ENCODE data around the gene PQBP1. TPM values are rescaled to one million over a fixed set of nuclear protein-coding genes. Genes with fewer than 3 reads are reported as not detected.

PQBP1 gene
- polyA plus RNA-seq, 2 of the 4 experiments (the other 2 are of a cell fraction), result 125 to 158 TPM

DNA sequence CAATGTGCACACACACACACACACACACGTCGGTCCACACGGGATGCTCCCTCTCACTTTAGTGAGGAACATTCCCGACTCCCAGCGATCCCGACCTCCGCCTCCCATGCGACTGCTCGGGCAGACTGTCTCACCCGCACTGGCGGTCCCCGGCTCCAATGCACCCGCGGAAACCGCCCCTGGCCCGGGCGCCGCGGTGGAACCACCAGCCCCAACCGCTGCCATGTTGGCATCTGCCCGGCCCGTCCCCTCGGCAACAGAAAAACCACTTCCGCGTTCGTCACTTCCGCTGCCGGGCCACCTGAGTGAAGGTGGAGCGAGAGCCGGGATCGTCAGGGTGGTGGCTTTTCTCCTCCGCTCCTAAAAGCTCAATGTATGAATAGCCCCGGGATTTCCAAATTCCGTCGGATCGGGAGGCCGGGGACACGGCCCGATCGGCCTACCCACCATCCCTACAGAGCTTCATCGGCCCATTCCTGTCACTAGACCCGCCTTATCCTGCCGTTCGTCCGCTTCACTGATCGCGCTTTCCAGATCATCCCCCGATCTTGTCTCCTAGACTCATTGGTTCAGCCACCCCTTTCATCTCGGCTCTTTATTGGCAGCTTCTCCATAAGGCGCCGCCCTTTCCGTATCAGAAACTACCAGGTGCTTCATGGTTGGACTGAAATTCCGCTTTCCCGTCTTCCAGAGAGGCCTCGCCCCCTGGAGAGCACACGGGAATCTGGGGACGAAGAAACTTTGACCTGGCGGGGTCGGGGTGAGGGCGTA, 13.9 kb downstream of the PQBP1 start, which contains the start of gene SLC35A2:
TSS of gene SLC35A2 (minus strand) at position 235 of the 771 bp plus-strand sequence. CDS start at position 225, 10 bp downstream.
- no peaks in the 10 kb centered on the region for H3K9me3 ChIP-seq
- TF ChIP-seq JUN (IDR thresholded peaks at IDR 0.05), result peak; percentile 32 to 83; a peak in 4 of 5 replicates
- TF ChIP-seq, protein P1, sequence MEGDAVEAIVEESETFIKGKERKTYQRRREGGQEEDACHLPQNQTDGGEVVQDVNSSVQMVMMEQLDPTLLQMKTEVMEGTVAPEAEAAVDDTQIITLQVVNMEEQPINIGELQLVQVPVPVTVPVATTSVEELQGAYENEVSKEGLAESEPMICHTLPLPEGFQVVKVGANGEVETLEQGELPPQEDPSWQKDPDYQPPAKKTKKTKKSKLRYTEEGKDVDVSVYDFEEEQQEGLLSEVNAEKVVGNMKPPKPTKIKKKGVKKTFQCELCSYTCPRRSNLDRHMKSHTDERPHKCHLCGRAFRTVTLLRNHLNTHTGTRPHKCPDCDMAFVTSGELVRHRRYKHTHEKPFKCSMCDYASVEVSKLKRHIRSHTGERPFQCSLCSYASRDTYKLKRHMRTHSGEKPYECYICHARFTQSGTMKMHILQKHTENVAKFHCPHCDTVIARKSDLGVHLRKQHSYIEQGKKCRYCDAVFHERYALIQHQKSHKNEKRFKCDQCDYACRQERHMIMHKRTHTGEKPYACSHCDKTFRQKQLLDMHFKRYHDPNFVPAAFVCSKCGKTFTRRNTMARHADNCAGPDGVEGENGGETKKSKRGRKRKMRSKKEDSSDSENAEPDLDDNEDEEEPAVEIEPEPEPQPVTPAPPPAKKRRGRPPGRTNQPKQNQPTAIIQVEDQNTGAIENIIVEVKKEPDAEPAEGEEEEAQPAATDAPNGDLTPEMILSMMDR (IDR thresholded peaks at IDR 0.05), result no peak
- TF ChIP-seq, protein P2, sequence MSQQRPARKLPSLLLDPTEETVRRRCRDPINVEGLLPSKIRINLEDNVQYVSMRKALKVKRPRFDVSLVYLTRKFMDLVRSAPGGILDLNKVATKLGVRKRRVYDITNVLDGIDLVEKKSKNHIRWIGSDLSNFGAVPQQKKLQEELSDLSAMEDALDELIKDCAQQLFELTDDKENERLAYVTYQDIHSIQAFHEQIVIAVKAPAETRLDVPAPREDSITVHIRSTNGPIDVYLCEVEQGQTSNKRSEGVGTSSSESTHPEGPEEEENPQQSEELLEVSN (IDR thresholded peaks at IDR 0.05; ENCODE audit: borderline replicate concordance, low read depth), result peak; percentile 37; the same call in 1 of the 2 replicates
- TF ChIP-seq, protein P3, sequence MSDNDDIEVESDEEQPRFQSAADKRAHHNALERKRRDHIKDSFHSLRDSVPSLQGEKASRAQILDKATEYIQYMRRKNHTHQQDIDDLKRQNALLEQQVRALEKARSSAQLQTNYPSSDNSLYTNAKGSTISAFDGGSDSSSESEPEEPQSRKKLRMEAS (IDR thresholded peaks at IDR 0.05), result peak; percentile 34
- TF ChIP-seq TP53 (CRISPR knock-in tag; IDR thresholded peaks at IDR 0.05), result 0 out of 2 replicates have a peak, but pooled peaks have one; percentile 14
- no peak for TF ChIP-seq CBX2 (IDR thresholded peaks at IDR 0.05; ENCODE audit: borderline replicate concordance, low read depth)
- peak; percentile 35; the same call in 1 of the 2 replicates for TF ChIP-seq KDM5A (IDR thresholded peaks at IDR 0.05)
- TF ChIP-seq ZSCAN20 (CRISPR knock-in tag; IDR thresholded peaks at IDR 0.05), result no peak
- no peak for TF ChIP-seq EHMT2 (IDR thresholded peaks at IDR 0.05; ENCODE audit: low read depth)
- no peak for TF ChIP-seq MAFK (IDR thresholded peaks at IDR 0.05; ENCODE audit: partially characterized antibody)
- no peak for TF ChIP-seq ESRRA (IDR thresholded peaks at IDR 0.05; ENCODE audit: borderline replicate concordance, low read length)
- TF ChIP-seq, protein P4, sequence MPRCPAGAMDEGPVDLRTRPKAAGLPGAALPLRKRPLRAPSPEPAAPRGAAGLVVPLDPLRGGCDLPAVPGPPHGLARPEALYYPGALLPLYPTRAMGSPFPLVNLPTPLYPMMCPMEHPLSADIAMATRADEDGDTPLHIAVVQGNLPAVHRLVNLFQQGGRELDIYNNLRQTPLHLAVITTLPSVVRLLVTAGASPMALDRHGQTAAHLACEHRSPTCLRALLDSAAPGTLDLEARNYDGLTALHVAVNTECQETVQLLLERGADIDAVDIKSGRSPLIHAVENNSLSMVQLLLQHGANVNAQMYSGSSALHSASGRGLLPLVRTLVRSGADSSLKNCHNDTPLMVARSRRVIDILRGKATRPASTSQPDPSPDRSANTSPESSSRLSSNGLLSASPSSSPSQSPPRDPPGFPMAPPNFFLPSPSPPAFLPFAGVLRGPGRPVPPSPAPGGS (IDR thresholded peaks at IDR 0.05), result peak; percentile 78; the same call in 1 of the 3 replicates
- no peak for TF ChIP-seq NPAS2 (CRISPR knock-in tag; IDR thresholded peaks at IDR 0.05; ENCODE audit: borderline replicate concordance)
- TF ChIP-seq PHF8 (IDR thresholded peaks at IDR 0.05; ENCODE audit: borderline replicate concordance, low read depth), result peak; percentile 66; the same call in 1 of the 2 replicates
- TF ChIP-seq POLR2A (IDR thresholded peaks at IDR 0.05; ENCODE audit: low read length), result peak; percentile 65
- TF ChIP-seq, protein P5, sequence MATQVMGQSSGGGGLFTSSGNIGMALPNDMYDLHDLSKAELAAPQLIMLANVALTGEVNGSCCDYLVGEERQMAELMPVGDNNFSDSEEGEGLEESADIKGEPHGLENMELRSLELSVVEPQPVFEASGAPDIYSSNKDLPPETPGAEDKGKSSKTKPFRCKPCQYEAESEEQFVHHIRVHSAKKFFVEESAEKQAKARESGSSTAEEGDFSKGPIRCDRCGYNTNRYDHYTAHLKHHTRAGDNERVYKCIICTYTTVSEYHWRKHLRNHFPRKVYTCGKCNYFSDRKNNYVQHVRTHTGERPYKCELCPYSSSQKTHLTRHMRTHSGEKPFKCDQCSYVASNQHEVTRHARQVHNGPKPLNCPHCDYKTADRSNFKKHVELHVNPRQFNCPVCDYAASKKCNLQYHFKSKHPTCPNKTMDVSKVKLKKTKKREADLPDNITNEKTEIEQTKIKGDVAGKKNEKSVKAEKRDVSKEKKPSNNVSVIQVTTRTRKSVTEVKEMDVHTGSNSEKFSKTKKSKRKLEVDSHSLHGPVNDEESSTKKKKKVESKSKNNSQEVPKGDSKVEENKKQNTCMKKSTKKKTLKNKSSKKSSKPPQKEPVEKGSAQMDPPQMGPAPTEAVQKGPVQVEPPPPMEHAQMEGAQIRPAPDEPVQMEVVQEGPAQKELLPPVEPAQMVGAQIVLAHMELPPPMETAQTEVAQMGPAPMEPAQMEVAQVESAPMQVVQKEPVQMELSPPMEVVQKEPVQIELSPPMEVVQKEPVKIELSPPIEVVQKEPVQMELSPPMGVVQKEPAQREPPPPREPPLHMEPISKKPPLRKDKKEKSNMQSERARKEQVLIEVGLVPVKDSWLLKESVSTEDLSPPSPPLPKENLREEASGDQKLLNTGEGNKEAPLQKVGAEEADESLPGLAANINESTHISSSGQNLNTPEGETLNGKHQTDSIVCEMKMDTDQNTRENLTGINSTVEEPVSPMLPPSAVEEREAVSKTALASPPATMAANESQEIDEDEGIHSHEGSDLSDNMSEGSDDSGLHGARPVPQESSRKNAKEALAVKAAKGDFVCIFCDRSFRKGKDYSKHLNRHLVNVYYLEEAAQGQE (IDR thresholded peaks at IDR 0.05), result no peak
- no peak for TF ChIP-seq BHLHE40 (IDR thresholded peaks at IDR 0.05; ENCODE audit: low read depth, low read length)
- TF ChIP-seq NR3C1 (IDR thresholded peaks at IDR 0.05), result no peak
- TF ChIP-seq GATA3 (IDR thresholded peaks at IDR 0.05; ENCODE audit: borderline replicate concordance), result 0 out of 2 replicates have a peak, but pooled peaks have one; percentile 5
- H3K4me1 ChIP-seq, result peaks cover 13% of the 10 kb centered on the region
- ChIA-PET CTCF (interaction anchor here (0.9 to 1.7 kb wide), 4 partner anchors 8 to 33 kb away, joined by 3 to 5 read pairs (median 3); no protein-coding TSS in a partner anchor), POLR2A (interaction anchor here (0.7 to 2.7 kb wide), 7 partner anchors 9 to 280 kb away, joined by 3 to 15 read pairs (median 5); partner anchors contain the start of genes HDAC6, PQBP1 and TIMM17B)
- DNase-seq (ENCODE audit: low read depth in 1 of 2, low spot score in 1 of 2), result peak; percentile 79 to 87
- FAIRE-seq, result peak; percentile 99
- peak within 1 kb of the TSS; percentile 81 to 94 for H3K27ac ChIP-seq
- peak within 1 kb of the TSS; percentile 99 for H3K4me3 ChIP-seq
- ATAC-seq, result peak; percentile 95 to 96
- peak within 1 kb of the TSS; percentile 86 for H3K4me2 ChIP-seq
- 2% methylated on average over 37 of the region's 60 CpGs for WGBS (ENCODE audit: missing lambda C conversion rate)
